Measurements from ENCODE around the gene CHURC1.

The CHURC1 gene

GRCh38 chr14:64948612-64949210, 34.5 kb downstream of the CHURC1 start:
- Histone ChIP-seq H3K4me3 (no peak overlapping the region), H3K27ac (no peak overlapping the region)
- TF ChIP-seq CTCF (IDR thresholded peaks at IDR 0.05), result no peak
- no peak for DNase-seq (ENCODE audit: low spot score)

- no peak for DNase-seq (ENCODE audit: low spot score)
- TF ChIP-seq CTCF (IDR thresholded peaks at IDR 0.05), result no peak
- no peak overlapping the region for H3K4me3 ChIP-seq
- peak overlapping the region in 1 of 2 donors; percentile 46 for H3K27ac ChIP-seq
Observed at GRCh38 chr14:64950889-64951288, 36.6 kb downstream of the CHURC1 start.

- TF ChIP-seq CTCF (IDR thresholded peaks at IDR 0.05), result no peak
- no peak for DNase-seq (ENCODE audit: low spot score)
- Histone ChIP-seq H3K27ac (peak overlapping the region in 1 of 2 donors; percentile 46), H3K4me3 (no peak overlapping the region)
Observed at GRCh38 chr14:64951291-64951690, 37.0 kb downstream of the CHURC1 start.

- Histone ChIP-seq H3K27ac (peak overlapping the region in 1 of 2 donors; percentile 46), H3K4me3 (no peak overlapping the region)
- DNase-seq (ENCODE audit: low spot score), result no peak
- TF ChIP-seq CTCF (IDR thresholded peaks at IDR 0.05), result no peak
Observed at GRCh38 chr14:64951724-64952123, 37.5 kb downstream of the CHURC1 start.

- Histone ChIP-seq H3K27ac (peak overlapping the region in 1 of 2 donors; percentile 46), H3K4me3 (no peak overlapping the region)
- DNase-seq (ENCODE audit: low spot score), result no peak
- no peak for TF ChIP-seq CTCF (IDR thresholded peaks at IDR 0.05)
Observed at GRCh38 chr14:64952598-64953309, 38.5 kb downstream of the CHURC1 start.

- DNase-seq (ENCODE audit: low spot score), result no peak
- no peak for TF ChIP-seq CTCF (IDR thresholded peaks at IDR 0.05)
- Histone ChIP-seq H3K4me3 (no peak overlapping the region), H3K27ac (peak overlapping the region in 1 of 2 donors; percentile 46)
Observed at GRCh38 chr14:64953310-64953654, 39.0 kb downstream of the CHURC1 start.

GRCh38 chr14:64953661-64954060, 39.4 kb downstream of the CHURC1 start:
- DNase-seq (ENCODE audit: low spot score), result no peak

More at GRCh38 chr14:64953661-64954060, 39.4 kb downstream of the CHURC1 start:
- no peak overlapping the region for H3K4me3 ChIP-seq
- TF ChIP-seq CTCF (IDR thresholded peaks at IDR 0.05), result no peak
- peak overlapping the region in 1 of 2 donors; percentile 46 for H3K27ac ChIP-seq
